Measurements from ENCODE around the gene FRRS1L. TPM values are rescaled to one million over a fixed set of nuclear protein-coding genes. Genes with fewer than 3 reads are reported as not detected.

The FRRS1L gene
- total RNA-seq, 1 experiment from 2014 or later = 1.0 TPM

DNA sequence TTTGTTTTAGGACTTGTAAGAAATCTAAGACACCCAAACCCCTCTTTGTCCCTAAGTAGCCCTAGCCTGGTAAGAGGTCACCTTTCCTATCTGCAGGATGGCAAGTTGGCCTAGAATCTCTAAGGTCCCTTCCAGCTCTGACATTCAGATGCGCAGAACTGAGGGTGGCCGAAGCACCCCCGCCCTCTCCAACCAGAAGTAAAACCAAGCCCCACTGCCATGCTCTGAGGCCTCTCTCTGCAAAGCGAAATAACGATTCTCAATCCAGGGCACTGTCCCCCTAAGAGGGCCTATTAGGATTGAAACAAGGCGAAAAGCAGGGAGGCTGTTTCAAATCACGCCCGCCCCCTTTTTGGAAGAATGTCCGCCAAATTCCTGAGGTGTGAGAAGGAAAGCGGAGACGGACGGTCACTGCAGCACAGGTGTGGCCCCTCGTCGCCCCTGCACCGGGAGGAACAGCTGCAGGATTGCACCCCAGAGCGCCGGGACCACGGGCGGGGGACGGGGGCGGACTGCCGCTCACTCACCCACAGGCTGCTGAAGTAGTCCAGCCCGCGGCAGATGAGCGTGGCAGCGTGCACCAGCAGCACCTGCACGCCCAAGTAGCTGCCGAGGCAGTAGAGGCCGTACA lies 48.1 kb downstream of the FRRS1L start:
- H3K4me3 Mint-ChIP-seq = peak overlapping the region; percentile 93

DNA sequence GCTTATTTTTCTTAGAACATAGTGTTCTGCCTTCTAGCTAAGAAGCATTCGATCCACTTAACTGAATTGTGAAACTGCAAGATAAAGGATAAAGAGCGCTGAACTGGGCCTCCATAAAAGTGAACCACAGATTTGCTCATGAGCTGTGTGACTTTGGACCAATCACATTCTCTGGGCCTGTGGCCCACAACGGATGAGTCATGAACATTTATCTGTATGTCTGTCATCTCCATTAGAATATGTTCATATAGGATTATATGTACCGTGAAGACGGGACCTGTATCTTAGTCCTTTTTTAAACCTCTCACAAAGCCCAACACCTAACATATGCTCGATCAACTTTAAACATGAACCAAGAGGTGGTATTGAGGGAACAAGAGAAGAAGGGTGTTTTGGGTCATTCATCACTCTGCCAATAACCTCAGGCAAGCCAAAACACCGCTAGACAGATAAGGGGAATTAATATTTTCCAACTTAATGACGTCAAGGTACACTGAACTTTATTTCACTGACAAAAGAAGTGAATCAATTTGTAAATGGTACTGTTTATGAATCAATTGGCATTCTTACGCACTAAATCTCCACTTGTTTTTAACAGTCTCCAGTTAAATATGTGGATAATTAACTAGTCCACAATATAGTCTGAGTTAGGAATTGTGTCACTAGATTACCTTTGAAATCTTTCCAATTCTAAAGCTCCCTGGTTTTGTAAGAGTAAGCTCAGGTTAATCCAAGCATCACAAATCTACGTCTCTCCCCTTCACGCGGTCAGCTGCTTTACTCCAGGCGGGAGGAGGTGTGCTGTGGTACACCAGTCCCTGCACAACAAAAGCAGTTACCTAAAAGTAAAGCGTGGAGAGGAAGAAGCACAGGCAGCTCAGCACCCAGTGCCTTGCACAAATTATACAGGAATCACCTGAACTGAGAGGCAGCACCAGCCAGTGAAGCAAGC lies 48.9 kb downstream of the FRRS1L start:
- H3K27ac Mint-ChIP-seq = peak overlapping the region; percentile 84
- H3K9me3 Mint-ChIP-seq = no peaks in the 10 kb centered on the region
- peaks cover 61% of the 10 kb centered on the region for H3K4me1 Mint-ChIP-seq
- ATAC-seq (no peak), DNase-seq (ENCODE audit: low spot score) (no peak)
- POLR2A ChIA-PET = interaction anchor here (2.2 kb wide), 1 partner anchor 9 kb away, joined by 9 read pairs; no protein-coding TSS in a partner anchor
- H3K36me3 Mint-ChIP-seq = peaks cover 13% of the 10 kb centered on the region
- peak overlapping the region; percentile 93 for H3K4me3 Mint-ChIP-seq
- CTCF ChIA-PET = interaction anchor here (0.6 to 1.7 kb wide), 3 partner anchors 11 to 785 kb away, joined by 3 to 6 read pairs (median 5); no protein-coding TSS in a partner anchor
- no peaks in the 10 kb centered on the region for H3K27me3 Mint-ChIP-seq (ENCODE audit: low read depth)
- TF ChIP-seq ATF1 (CRISPR knock-in tag; IDR thresholded peaks at IDR 0.05) (no peak), ZNF263 (CRISPR knock-in tag; IDR thresholded peaks at IDR 0.05; ENCODE audit: low read depth) (no peak), NFE2L1 (CRISPR knock-in tag; IDR thresholded peaks at IDR 0.05) (no peak), GRHL2 (CRISPR knock-in tag; IDR thresholded peaks at IDR 0.05; ENCODE audit: insufficient replicate concordance, severe bottlenecking) (no peak)
- TF ChIP-seq, protein P1, sequence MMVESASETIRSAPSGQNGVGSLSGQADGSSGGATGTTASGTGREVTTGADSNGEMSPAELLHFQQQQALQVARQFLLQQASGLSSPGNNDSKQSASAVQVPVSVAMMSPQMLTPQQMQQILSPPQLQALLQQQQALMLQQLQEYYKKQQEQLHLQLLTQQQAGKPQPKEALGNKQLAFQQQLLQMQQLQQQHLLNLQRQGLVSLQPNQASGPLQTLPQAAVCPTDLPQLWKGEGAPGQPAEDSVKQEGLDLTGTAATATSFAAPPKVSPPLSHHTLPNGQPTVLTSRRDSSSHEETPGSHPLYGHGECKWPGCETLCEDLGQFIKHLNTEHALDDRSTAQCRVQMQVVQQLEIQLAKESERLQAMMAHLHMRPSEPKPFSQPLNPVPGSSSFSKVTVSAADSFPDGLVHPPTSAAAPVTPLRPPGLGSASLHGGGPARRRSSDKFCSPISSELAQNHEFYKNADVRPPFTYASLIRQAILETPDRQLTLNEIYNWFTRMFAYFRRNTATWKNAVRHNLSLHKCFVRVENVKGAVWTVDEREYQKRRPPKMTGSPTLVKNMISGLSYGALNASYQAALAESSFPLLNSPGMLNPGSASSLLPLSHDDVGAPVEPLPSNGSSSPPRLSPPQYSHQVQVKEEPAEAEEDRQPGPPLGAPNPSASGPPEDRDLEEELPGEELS (CRISPR knock-in tag; IDR thresholded peaks at IDR 0.05) = no peak
- TF ChIP-seq, protein P2, sequence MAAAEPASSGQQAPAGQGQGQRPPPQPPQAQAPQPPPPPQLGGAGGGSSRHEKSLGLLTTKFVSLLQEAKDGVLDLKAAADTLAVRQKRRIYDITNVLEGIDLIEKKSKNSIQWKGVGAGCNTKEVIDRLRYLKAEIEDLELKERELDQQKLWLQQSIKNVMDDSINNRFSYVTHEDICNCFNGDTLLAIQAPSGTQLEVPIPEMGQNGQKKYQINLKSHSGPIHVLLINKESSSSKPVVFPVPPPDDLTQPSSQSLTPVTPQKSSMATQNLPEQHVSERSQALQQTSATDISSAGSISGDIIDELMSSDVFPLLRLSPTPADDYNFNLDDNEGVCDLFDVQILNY (CRISPR knock-in tag; IDR thresholded peaks at IDR 0.05) = no peak
- TF ChIP-seq, protein P3, sequence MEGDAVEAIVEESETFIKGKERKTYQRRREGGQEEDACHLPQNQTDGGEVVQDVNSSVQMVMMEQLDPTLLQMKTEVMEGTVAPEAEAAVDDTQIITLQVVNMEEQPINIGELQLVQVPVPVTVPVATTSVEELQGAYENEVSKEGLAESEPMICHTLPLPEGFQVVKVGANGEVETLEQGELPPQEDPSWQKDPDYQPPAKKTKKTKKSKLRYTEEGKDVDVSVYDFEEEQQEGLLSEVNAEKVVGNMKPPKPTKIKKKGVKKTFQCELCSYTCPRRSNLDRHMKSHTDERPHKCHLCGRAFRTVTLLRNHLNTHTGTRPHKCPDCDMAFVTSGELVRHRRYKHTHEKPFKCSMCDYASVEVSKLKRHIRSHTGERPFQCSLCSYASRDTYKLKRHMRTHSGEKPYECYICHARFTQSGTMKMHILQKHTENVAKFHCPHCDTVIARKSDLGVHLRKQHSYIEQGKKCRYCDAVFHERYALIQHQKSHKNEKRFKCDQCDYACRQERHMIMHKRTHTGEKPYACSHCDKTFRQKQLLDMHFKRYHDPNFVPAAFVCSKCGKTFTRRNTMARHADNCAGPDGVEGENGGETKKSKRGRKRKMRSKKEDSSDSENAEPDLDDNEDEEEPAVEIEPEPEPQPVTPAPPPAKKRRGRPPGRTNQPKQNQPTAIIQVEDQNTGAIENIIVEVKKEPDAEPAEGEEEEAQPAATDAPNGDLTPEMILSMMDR (IDR thresholded peaks at IDR 0.05) = no peak
- TF ChIP-seq, protein P4, sequence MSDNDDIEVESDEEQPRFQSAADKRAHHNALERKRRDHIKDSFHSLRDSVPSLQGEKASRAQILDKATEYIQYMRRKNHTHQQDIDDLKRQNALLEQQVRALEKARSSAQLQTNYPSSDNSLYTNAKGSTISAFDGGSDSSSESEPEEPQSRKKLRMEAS (CRISPR knock-in tag; IDR thresholded peaks at IDR 0.05) = no peak

More for the DNA sequence above, 48.1 kb downstream of the FRRS1L start:
- CTCF ChIA-PET = interaction anchor here (0.6 to 1.7 kb wide), 7 partner anchors 11 to 784 kb away, joined by 3 to 7 read pairs (median 5); no protein-coding TSS in a partner anchor
- no peaks in the 10 kb centered on the region for H3K27me3 Mint-ChIP-seq (ENCODE audit: low read depth)
- POLR2A ChIA-PET = interaction anchor here (0.6 to 2.2 kb wide), 3 partner anchors 10 to 277 kb away, joined by 4 to 9 read pairs (median 5); no protein-coding TSS in a partner anchor
- H3K27ac Mint-ChIP-seq = peak overlapping the region; percentile 76
- TF ChIP-seq, protein P5, sequence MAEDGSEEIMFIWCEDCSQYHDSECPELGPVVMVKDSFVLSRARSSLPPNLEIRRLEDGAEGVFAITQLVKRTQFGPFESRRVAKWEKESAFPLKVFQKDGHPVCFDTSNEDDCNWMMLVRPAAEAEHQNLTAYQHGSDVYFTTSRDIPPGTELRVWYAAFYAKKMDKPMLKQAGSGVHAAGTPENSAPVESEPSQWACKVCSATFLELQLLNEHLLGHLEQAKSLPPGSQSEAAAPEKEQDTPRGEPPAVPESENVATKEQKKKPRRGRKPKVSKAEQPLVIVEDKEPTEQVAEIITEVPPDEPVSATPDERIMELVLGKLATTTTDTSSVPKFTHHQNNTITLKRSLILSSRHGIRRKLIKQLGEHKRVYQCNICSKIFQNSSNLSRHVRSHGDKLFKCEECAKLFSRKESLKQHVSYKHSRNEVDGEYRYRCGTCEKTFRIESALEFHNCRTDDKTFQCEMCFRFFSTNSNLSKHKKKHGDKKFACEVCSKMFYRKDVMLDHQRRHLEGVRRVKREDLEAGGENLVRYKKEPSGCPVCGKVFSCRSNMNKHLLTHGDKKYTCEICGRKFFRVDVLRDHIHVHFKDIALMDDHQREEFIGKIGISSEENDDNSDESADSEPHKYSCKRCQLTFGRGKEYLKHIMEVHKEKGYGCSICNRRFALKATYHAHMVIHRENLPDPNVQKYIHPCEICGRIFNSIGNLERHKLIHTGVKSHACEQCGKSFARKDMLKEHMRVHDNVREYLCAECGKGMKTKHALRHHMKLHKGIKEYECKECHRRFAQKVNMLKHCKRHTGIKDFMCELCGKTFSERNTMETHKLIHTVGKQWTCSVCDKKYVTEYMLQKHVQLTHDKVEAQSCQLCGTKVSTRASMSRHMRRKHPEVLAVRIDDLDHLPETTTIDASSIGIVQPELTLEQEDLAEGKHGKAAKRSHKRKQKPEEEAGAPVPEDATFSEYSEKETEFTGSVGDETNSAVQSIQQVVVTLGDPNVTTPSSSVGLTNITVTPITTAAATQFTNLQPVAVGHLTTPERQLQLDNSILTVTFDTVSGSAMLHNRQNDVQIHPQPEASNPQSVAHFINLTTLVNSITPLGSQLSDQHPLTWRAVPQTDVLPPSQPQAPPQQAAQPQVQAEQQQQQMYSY (CRISPR knock-in tag; IDR thresholded peaks at IDR 0.05) = no peak
- TF ChIP-seq ETV6 (CRISPR knock-in tag; IDR thresholded peaks at IDR 0.05) (no peak), ZBTB21 (CRISPR knock-in tag; IDR thresholded peaks at IDR 0.05; ENCODE audit: borderline replicate concordance) (no peak), RELA (CRISPR knock-in tag; IDR thresholded peaks at IDR 0.05; ENCODE audit: borderline replicate concordance) (peak; percentile 74; the same call in 1 of the 2 replicates), ESRRA (CRISPR knock-in tag; IDR thresholded peaks at IDR 0.05; ENCODE audit: borderline replicate concordance) (peak; percentile 68; the same call in 1 of the 2 replicates), NR2C2 (CRISPR knock-in tag; IDR thresholded peaks at IDR 0.05) (peak; percentile 12; the same call in 1 of the 2 replicates), GABPB1 (CRISPR knock-in tag; IDR thresholded peaks at IDR 0.05) (0 out of 2 replicates have a peak, but pooled peaks have one; percentile 20), ZNF396 (CRISPR knock-in tag; IDR thresholded peaks at IDR 0.05; ENCODE audit: borderline replicate concordance) (no peak), GTF2I (CRISPR knock-in tag; conservative IDR thresholded peaks at IDR 0.05) (no peak)
- TF ChIP-seq, protein P6, sequence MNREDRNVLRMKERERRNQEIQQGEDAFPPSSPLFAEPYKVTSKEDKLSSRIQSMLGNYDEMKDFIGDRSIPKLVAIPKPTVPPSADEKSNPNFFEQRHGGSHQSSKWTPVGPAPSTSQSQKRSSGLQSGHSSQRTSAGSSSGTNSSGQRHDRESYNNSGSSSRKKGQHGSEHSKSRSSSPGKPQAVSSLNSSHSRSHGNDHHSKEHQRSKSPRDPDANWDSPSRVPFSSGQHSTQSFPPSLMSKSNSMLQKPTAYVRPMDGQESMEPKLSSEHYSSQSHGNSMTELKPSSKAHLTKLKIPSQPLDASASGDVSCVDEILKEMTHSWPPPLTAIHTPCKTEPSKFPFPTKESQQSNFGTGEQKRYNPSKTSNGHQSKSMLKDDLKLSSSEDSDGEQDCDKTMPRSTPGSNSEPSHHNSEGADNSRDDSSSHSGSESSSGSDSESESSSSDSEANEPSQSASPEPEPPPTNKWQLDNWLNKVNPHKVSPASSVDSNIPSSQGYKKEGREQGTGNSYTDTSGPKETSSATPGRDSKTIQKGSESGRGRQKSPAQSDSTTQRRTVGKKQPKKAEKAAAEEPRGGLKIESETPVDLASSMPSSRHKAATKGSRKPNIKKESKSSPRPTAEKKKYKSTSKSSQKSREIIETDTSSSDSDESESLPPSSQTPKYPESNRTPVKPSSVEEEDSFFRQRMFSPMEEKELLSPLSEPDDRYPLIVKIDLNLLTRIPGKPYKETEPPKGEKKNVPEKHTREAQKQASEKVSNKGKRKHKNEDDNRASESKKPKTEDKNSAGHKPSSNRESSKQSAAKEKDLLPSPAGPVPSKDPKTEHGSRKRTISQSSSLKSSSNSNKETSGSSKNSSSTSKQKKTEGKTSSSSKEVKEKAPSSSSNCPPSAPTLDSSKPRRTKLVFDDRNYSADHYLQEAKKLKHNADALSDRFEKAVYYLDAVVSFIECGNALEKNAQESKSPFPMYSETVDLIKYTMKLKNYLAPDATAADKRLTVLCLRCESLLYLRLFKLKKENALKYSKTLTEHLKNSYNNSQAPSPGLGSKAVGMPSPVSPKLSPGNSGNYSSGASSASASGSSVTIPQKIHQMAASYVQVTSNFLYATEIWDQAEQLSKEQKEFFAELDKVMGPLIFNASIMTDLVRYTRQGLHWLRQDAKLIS (CRISPR knock-in tag; IDR thresholded peaks at IDR 0.05; ENCODE audit: borderline replicate concordance) = no peak
- TF ChIP-seq, protein P4 (CRISPR knock-in tag; IDR thresholded peaks at IDR 0.05) = peak; percentile 31; the same call in 1 of the 2 replicates
- no peaks in the 10 kb centered on the region for H3K9me3 Mint-ChIP-seq
- peaks cover 13% of the 10 kb centered on the region for H3K36me3 Mint-ChIP-seq
- H3K4me1 Mint-ChIP-seq = peaks cover 53% of the 10 kb centered on the region
- ATAC-seq = peak; percentile 2
- DNase-seq (ENCODE audit: low spot score) = peak; percentile 53
